Cardiac muscle cell (in vitro differentiated cells and primary cell): ENCODE results near the gene NABP2. TPM values are rescaled to one million over a fixed set of nuclear protein-coding genes. Genes with fewer than 3 reads are reported as not detected.

Source experiments
- DNase-seq, 2 donors: peaks; one replicate each; pipeline versions ENCODE4 v3.0.0 to v3.0.0-alpha.2; 2010 to 2017; ENCODE audit warnings: low read depth in 1 of 2, low spot score in 1 of 2
- H3K27ac ChIP-seq: fragments of 200-600 bp; sonication (generic); 2 replicates; pipeline ENCODE4 v1.5.1; 2016
- H3K27me3 ChIP-seq: fragments of 200-600 bp; sonication (generic); 2 replicates; pipeline ENCODE4 v1.6.0; 2016; ENCODE audit warnings: control low read depth
- H3K36me3 ChIP-seq: fragments of 200-600 bp; sonication (generic); 2 replicates; pipeline ENCODE4 v1.5.1; 2016; ENCODE audit warnings: control low read depth
- H3K4me1 ChIP-seq: fragments of 200-600 bp; sonication (generic); 2 replicates; pipeline ENCODE4 v1.8.1; 2017; ENCODE audit warnings: low read depth, mild to moderate bottlenecking, mixed run types
- H3K4me3 ChIP-seq: fragments of 200-600 bp; sonication (generic); 2 replicates; pipeline ENCODE4 v1.5.1; 2016; ENCODE audit warnings: mild to moderate bottlenecking
- H3K9me3 ChIP-seq: fragments of 200-600 bp; sonication (generic); 2 replicates; pipeline ENCODE4 v1.5.1; 2017; ENCODE audit warnings: low read depth, mild to moderate bottlenecking, control low read depth
- polyA plus RNA-seq: library from polyadenylated mRNA; unstranded; fragments of >200 nt; fragmentation: Nextera tagmentation; extraction: Ambion mirVana; gene quantifications from 2 replicates; pipeline ENCODE4 v1.2.1, GENCODE V29; 2016
- total RNA-seq: library from RNA; depleted of rRNA; stranded (reverse); fragments of >200 nt; gene quantifications from 2 replicates; pipeline ENCODE4 v1.2.3, GENCODE V29; 2016
- TF ChIP-seq, protein P1 (sequence below): IDR thresholded peaks from 2 replicates; pipeline ENCODE4 v1.5.1; 2012; ENCODE audit warnings: low read depth, mild to moderate bottlenecking, low read length

The NABP2 gene
- total and polyA plus RNA-seq, 2 experiments from 2014 or later = 10.7 to 14.8 TPM

GRCh38 chr12:56237552-56237951 lies 13.4 kb downstream of the NABP2 start:
- Histone ChIP-seq H3K4me3 (no peak overlapping the region), H3K27me3 (no peaks in the 10 kb centered on the region), H3K9me3 (no peaks in the 10 kb centered on the region), H3K27ac (no peak overlapping the region), H3K36me3 (peaks cover 10% of the 10 kb centered on the region), H3K4me1 (no peaks in the 10 kb centered on the region)
- DNase-seq = no peak
- TF ChIP-seq, protein P1, sequence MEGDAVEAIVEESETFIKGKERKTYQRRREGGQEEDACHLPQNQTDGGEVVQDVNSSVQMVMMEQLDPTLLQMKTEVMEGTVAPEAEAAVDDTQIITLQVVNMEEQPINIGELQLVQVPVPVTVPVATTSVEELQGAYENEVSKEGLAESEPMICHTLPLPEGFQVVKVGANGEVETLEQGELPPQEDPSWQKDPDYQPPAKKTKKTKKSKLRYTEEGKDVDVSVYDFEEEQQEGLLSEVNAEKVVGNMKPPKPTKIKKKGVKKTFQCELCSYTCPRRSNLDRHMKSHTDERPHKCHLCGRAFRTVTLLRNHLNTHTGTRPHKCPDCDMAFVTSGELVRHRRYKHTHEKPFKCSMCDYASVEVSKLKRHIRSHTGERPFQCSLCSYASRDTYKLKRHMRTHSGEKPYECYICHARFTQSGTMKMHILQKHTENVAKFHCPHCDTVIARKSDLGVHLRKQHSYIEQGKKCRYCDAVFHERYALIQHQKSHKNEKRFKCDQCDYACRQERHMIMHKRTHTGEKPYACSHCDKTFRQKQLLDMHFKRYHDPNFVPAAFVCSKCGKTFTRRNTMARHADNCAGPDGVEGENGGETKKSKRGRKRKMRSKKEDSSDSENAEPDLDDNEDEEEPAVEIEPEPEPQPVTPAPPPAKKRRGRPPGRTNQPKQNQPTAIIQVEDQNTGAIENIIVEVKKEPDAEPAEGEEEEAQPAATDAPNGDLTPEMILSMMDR = no peak

- Histone ChIP-seq H3K36me3 (peaks cover 43% of the 10 kb centered on the region), H3K9me3 (no peaks in the 10 kb centered on the region), H3K27me3 (no peaks in the 10 kb centered on the region), H3K27ac (no peak overlapping the region), H3K4me1 (no peaks in the 10 kb centered on the region), H3K4me3 (no peak overlapping the region)
- DNase-seq = no peak
- TF ChIP-seq, protein P1 = no peak
These were observed 17.5 kb downstream of the NABP2 start for GRCh38 chr12:56241424-56242303.

DNA sequence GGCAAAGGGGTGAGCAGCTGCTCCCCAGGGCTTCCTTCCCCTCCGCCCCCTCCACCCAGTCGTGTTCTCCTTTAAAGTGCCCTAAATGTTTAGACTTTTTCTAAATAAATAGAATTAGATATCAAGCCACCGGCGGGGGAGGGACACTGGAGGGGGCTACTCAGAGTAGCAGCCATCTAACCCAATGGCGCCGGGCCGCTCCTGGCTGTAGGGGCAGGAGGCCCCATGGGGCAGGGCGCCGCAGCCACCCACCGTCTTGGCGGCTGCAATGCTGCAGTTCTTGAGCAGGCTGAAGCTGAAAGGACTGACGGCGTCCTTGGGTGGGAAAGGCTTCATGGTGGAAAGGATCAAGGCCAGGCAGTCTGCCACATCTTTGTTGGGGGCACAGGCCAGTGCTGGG lies 18.8 kb downstream of the NABP2 start:
- Histone ChIP-seq H3K4me3 (no peak overlapping the region), H3K4me1 (no peaks in the 10 kb centered on the region), H3K27me3 (no peaks in the 10 kb centered on the region), H3K9me3 (no peaks in the 10 kb centered on the region), H3K27ac (no peak overlapping the region), H3K36me3 (peaks cover 45% of the 10 kb centered on the region)
- TF ChIP-seq, protein P1 = no peak
- no peak for DNase-seq

GRCh38 chr12:56243731-56244181 lies 19.6 kb downstream of the NABP2 start:
- no peak overlapping the region for H3K4me3 ChIP-seq
- H3K9me3 ChIP-seq = no peaks in the 10 kb centered on the region
- peaks cover 48% of the 10 kb centered on the region for H3K36me3 ChIP-seq
- H3K27ac ChIP-seq = no peak overlapping the region
- TF ChIP-seq, protein P1 = no peak
- no peaks in the 10 kb centered on the region for H3K27me3 ChIP-seq
- DNase-seq = peak; percentile 17 to 43
- H3K4me1 ChIP-seq = no peaks in the 10 kb centered on the region

DNA sequence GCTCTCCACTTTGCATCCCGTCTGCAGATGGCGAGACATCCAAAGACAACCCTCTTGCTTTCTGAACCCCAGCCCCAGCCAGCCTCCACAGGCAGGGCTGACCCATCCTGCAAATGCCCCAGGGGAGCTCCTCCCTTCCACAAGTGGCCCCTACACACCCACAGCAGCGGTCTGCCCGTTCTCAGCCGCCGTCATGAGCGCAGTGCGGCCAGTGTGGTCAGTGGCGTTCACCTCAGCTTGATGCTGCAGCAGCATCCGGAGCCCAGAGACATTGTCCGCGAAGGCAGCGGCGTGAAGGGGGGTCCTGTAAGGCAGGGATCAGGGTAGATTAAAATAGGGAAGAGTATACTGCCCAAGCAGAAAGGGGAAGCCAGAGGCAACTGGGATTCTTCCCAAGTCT lies 20.4 kb downstream of the NABP2 start:
- Histone ChIP-seq H3K36me3 (peaks cover 53% of the 10 kb centered on the region), H3K4me3 (no peak overlapping the region), H3K9me3 (no peaks in the 10 kb centered on the region), H3K27ac (no peak overlapping the region), H3K4me1 (no peaks in the 10 kb centered on the region), H3K27me3 (no peaks in the 10 kb centered on the region)
- DNase-seq = no peak
- TF ChIP-seq, protein P1 = no peak
